Caco-2 (cell line): Measurements from ENCODE around the gene PTPRN2. TPM values are rescaled to one million over a fixed set of nuclear protein-coding genes. Genes with fewer than 3 reads are reported as not detected.

Source experiments
- BruUV-seq: library from RNA; stranded (reverse); fragments of 400-500 nt; replicated peaks from 2 replicates; lab custom pipeline; 2021; lab: Mats Ljungman, UMichigan
- CTCF ChIA-PET: fragments of 300-600 bp; sonication (Branson Sonifier 250); formaldehyde crosslinking; loops from one replicate; lab custom pipeline; 2022; ENCODE audit warnings: antibody characterized with exemption; lab: Charles Lee
- POLR2A ChIA-PET: fragments of 300-600 bp; sonication (Branson Sonifier 250); formaldehyde crosslinking; loops from one replicate; lab custom pipeline; 2022; ENCODE audit warnings: antibody characterized with exemption; lab: Charles Lee
- DNase-seq, 2 experiments: peaks; one replicate each; pipeline versions ENCODE4 v3.0.0 to v3.0.0-alpha.2; 2020 to 2022
- H3K27me3 ChIP-seq: replicated peaks from 2 replicates; pipeline ENCODE4 v1.6.0; 2011; ENCODE audit warnings: low read length; ENCODE audit not compliant: control insufficient read depth, insufficient read depth
- H3K36me3 ChIP-seq: 2 replicates; pipeline ENCODE4 v1.5.1; 2011; ENCODE audit warnings: low read length; ENCODE audit not compliant: control insufficient read depth, insufficient read depth
- H3K4me1 ChIP-seq: fragments of 250-450 bp; sonication (Bioruptor Pico); 2 replicates; pipeline ENCODE4 v1.5.1; 2020; ENCODE audit warnings: mild to moderate bottlenecking
- H3K4me3 ChIP-seq: 2 replicates; pipeline ENCODE4 v1.5.1; 2011; ENCODE audit warnings: low read depth, mild to moderate bottlenecking, control low read depth, low read length
- H3K9me3 ChIP-seq: fragments of 250-450 bp; sonication (Bioruptor Pico); 2 replicates; pipeline ENCODE4 v1.5.1; 2020; ENCODE audit warnings: mild to moderate bottlenecking, moderate library complexity
- H3K27ac Mint-ChIP-seq: one replicate; pipeline ENCODE4 v1.8.0; 2022; ENCODE audit warnings: mixed read lengths; ENCODE audit not compliant: unreplicated experiment
- H3K27me3 Mint-ChIP-seq: one replicate; pipeline ENCODE4 v1.8.0; 2022; ENCODE audit warnings: mixed read lengths; ENCODE audit not compliant: insufficient read depth, unreplicated experiment
- H3K36me3 Mint-ChIP-seq: one replicate; pipeline ENCODE4 v1.8.0; 2022; ENCODE audit warnings: mild to moderate bottlenecking, mixed read lengths; ENCODE audit not compliant: insufficient read depth, unreplicated experiment
- H3K4me1 Mint-ChIP-seq: one replicate; pipeline ENCODE4 v1.8.0; 2022; ENCODE audit warnings: low read depth, mixed read lengths; ENCODE audit not compliant: unreplicated experiment
- H3K4me3 Mint-ChIP-seq: one replicate; pipeline ENCODE4 v1.8.0; 2022; ENCODE audit warnings: mild to moderate bottlenecking, moderate library complexity, mixed read lengths; ENCODE audit not compliant: unreplicated experiment
- H3K9me3 Mint-ChIP-seq: one replicate; pipeline ENCODE4 v1.8.0; 2022; ENCODE audit warnings: mixed read lengths; ENCODE audit not compliant: unreplicated experiment
- intact Hi-C: fragments of 100-400 bp; cut with micrococcal nuclease; formaldehyde crosslinking; loops from one replicate; pipeline ENCODE4 v1.10.0; 2022; ENCODE audit not compliant: unreplicated experiment
- total RNA-seq: library from RNA; stranded (reverse); gene quantifications from 2 replicates; pipeline ENCODE4 v1.2.3, GENCODE V29; 2022
- TF ChIP-seq, protein P1 (sequence below), 2 experiments: fragments of 200-600 bp in 1 of 2; IDR thresholded peaks; 1 replicate in 1 of 2; 2 replicates in 1 of 2; pipeline versions ENCODE4 v1.5.1 to v1.8.0; 2011 to 2022; ENCODE audit warnings: antibody characterized with exemption in 1 of 2, control low read depth in 1 of 2, inconsistent platforms in 1 of 2, low read depth in 1 of 2, low read length in 1 of 2, mild to moderate bottlenecking in 1 of 2, moderate library complexity in 1 of 2; ENCODE audit not compliant: insufficient read depth in 1 of 2, severe bottlenecking in 1 of 2, unreplicated experiment in 1 of 2

Gene PTPRN2
- total RNA-seq, 1 experiment from 2014 or later = 1.4 TPM

DNA sequence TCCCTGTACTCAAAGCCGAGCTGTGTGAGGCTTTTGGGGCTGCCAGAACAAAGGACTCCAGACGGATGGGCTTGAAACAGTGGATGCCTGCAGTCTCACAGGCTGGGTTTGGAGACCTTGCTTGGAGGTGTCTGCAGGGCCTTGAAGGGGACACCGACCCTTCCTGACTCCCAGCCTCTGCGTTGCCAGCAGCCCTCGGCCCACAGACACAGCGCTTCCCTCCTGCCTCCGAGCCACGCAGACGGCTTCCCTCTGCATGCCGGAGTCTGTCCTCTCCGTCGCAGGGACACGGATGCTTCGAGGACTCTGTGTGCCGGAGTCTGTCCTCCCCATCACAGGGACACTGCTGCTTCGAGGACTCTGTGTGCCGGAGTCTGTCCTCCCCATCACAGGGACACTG, 726.1 kb downstream of the PTPRN2 start:
- no peaks in the 10 kb centered on the region for H3K27me3 ChIP-seq
- no peaks in the 10 kb centered on the region for H3K9me3 ChIP-seq
- H3K36me3 ChIP-seq = no peaks in the 10 kb centered on the region
- Mint-ChIP-seq H3K9me3 (no peaks in the 10 kb centered on the region), H3K36me3 (no peaks in the 10 kb centered on the region), H3K4me3 (no peak overlapping the region), H3K27ac (no peak overlapping the region), H3K27me3 (no peaks in the 10 kb centered on the region), H3K4me1 (no peaks in the 10 kb centered on the region)
- ChIA-PET POLR2A (no interaction called here), CTCF (no interaction called here)
- TF ChIP-seq, protein P1, sequence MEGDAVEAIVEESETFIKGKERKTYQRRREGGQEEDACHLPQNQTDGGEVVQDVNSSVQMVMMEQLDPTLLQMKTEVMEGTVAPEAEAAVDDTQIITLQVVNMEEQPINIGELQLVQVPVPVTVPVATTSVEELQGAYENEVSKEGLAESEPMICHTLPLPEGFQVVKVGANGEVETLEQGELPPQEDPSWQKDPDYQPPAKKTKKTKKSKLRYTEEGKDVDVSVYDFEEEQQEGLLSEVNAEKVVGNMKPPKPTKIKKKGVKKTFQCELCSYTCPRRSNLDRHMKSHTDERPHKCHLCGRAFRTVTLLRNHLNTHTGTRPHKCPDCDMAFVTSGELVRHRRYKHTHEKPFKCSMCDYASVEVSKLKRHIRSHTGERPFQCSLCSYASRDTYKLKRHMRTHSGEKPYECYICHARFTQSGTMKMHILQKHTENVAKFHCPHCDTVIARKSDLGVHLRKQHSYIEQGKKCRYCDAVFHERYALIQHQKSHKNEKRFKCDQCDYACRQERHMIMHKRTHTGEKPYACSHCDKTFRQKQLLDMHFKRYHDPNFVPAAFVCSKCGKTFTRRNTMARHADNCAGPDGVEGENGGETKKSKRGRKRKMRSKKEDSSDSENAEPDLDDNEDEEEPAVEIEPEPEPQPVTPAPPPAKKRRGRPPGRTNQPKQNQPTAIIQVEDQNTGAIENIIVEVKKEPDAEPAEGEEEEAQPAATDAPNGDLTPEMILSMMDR (IDR thresholded peaks at IDR 0.05; ENCODE audit: insufficient read depth in 1 of 2, low read depth in 1 of 2, low read length in 1 of 2, severe bottlenecking in 1 of 2, unreplicated experiment in 1 of 2) = no peak
- no TSS peak for BruUV-seq
- H3K4me3 ChIP-seq = no peak overlapping the region
- H3K4me1 ChIP-seq = no peaks in the 10 kb centered on the region
- no peak for DNase-seq
- intact Hi-C loops = no loop called here

DNA sequence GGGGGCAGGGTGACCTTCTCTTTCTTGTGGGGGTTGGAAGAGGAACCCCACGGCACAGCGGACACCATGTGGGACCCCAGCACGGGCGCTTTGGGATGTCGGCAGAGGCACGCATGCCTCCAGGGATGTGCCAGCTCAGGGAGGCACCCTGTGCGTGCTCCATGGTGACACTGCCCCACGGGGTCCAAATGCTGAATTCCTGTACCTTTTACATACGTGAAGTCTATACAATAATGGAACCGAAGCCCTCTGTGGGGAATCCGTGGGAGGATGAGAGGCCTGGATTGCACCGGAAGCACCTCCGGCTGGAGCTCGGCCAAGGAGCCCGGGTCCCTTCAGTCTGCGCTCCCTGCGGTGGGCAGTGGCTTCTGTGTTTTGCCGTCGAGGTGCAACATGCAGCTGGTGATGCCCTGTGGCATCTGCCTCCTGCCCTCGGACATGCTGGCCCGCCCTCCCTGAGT, 726.6 kb downstream of the PTPRN2 start:
- POLR2A ChIA-PET = no interaction called here
- H3K4me1 Mint-ChIP-seq = no peaks in the 10 kb centered on the region

DNA sequence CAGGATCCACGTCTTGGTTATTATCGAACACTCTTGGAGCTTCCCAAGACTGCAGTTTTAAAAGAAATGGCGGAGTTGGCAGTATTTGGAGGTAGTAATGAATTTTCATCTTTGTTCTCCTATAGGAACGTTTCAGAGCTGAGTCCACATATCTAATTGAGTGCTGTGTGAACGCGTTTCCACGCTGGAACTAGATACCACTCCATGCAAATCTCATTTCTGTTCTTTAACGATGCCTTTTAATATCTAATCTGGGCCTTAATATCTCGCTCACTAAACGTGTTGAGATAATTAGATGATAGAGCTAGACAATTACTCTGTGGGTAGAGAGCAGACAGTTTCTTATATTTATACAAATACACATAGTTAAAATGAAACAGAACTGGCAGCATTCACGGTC, 727.2 kb downstream of the PTPRN2 start:
- no peak overlapping the region for H3K4me3 ChIP-seq
- Mint-ChIP-seq H3K27me3 (no peaks in the 10 kb centered on the region), H3K4me1 (no peaks in the 10 kb centered on the region), H3K36me3 (no peaks in the 10 kb centered on the region), H3K9me3 (no peaks in the 10 kb centered on the region), H3K4me3 (no peak overlapping the region), H3K27ac (no peak overlapping the region)
- TF ChIP-seq, protein P1 (IDR thresholded peaks at IDR 0.05; ENCODE audit: insufficient read depth in 1 of 2, low read depth in 1 of 2, low read length in 1 of 2, severe bottlenecking in 1 of 2, unreplicated experiment in 1 of 2) = no peak
- no peaks in the 10 kb centered on the region for H3K9me3 ChIP-seq
- intact Hi-C loops = no loop called here
- POLR2A ChIA-PET = no interaction called here
- no peaks in the 10 kb centered on the region for H3K4me1 ChIP-seq
- H3K36me3 ChIP-seq = no peaks in the 10 kb centered on the region
- DNase-seq = no peak
- H3K27me3 ChIP-seq = no peaks in the 10 kb centered on the region
- BruUV-seq = no TSS peak
- CTCF ChIA-PET = no interaction called here

More for the DNA sequence above, 726.6 kb downstream of the PTPRN2 start:
- CTCF ChIA-PET = no interaction called here
- H3K36me3 Mint-ChIP-seq = no peaks in the 10 kb centered on the region
- H3K27ac Mint-ChIP-seq = no peak overlapping the region
- H3K27me3 Mint-ChIP-seq = no peaks in the 10 kb centered on the region
- DNase-seq = no peak
- Histone ChIP-seq H3K36me3 (no peaks in the 10 kb centered on the region), H3K9me3 (no peaks in the 10 kb centered on the region), H3K27me3 (no peaks in the 10 kb centered on the region), H3K4me3 (no peak overlapping the region), H3K4me1 (no peaks in the 10 kb centered on the region)
- no peak overlapping the region for H3K4me3 Mint-ChIP-seq
- H3K9me3 Mint-ChIP-seq = no peaks in the 10 kb centered on the region
- intact Hi-C loops = no loop called here
- TF ChIP-seq, protein P1 (IDR thresholded peaks at IDR 0.05; ENCODE audit: insufficient read depth in 1 of 2, low read depth in 1 of 2, low read length in 1 of 2, severe bottlenecking in 1 of 2, unreplicated experiment in 1 of 2) = no peak
- BruUV-seq = no TSS peak
